Peyer's patch (tissue), 4 donors: ENCODE results near the gene DPEP2. TPM values are rescaled to one million over a fixed set of nuclear protein-coding genes. Genes with fewer than 3 reads are reported as not detected.
"Not testable (repeated sequence)": the region's sequence is repeated elsewhere in the genome, so short reads cannot be mapped to it uniquely, and the experiment has no call there.

Experiments
- DNase-seq, 3 donors: peaks; one replicate each; pipeline ENCODE4 v3.0.0-alpha.2; 2017 to 2019
- H3K27ac ChIP-seq, 4 donors: fragments of 200-600 bp; sonication (generic); one replicate each; pipeline ENCODE4 v1.5.1; 2016 to 2019
- H3K27me3 ChIP-seq, 2 donors: fragments of 200-600 bp; sonication (generic); one replicate each; pipeline ENCODE4 v1.5.1; 2019
- H3K36me3 ChIP-seq, 3 donors: fragments of 200-600 bp; sonication (generic); one replicate each; pipeline ENCODE4 v1.5.1; 2016 to 2019
- H3K4me1 ChIP-seq, 4 donors: fragments of 200-600 bp; sonication (generic); one replicate each; pipeline ENCODE4 v1.5.1; 2016 to 2019
- H3K4me3 ChIP-seq, 4 donors: fragments of 200-600 bp; sonication (generic); 1 replicate in 3 of 4; 2 replicates in 1 of 4; pipeline ENCODE4 v1.5.1; 2016 to 2019; ENCODE audit warnings: mild to moderate bottlenecking in 1 of 4
- H3K9me3 ChIP-seq, 4 donors: fragments of 200-600 bp; sonication (generic); one replicate each; pipeline ENCODE4 v1.5.1; 2016 to 2019; ENCODE audit warnings: mild to moderate bottlenecking in 1 of 4
- CTCF ChIP-seq, 6 experiments: fragments of 450-650 bp in 4 of 6; fragments of 200-600 bp in 2 of 6; sonication (generic) in 1 of 6; IDR thresholded peaks; one replicate each; pipeline ENCODE4 v1.5.1; 2017 to 2019; ENCODE audit warnings: antibody characterized with exemption in 6 of 6, mild to moderate bottlenecking in 3 of 6, moderate library complexity in 1 of 6
- POLR2A ChIP-seq, 2 donors: fragments of 450-650 bp; IDR thresholded peaks; one replicate each; pipeline ENCODE4 v1.5.1; 2017; ENCODE audit warnings: antibody characterized with exemption in 2 of 2, mild to moderate bottlenecking in 2 of 2, moderate library complexity in 2 of 2
- total RNA-seq, 4 donors: library from RNA; depleted of rRNA; stranded (reverse); fragments of >200 nt; gene quantifications; one replicate each; pipeline ENCODE4 v1.1.0, GENCODE V29; 2016

DPEP2 gene
- total RNA-seq, 4 donors from 2014 or later = 1.1 to 12.4 (median 6.6) TPM

DNA sequence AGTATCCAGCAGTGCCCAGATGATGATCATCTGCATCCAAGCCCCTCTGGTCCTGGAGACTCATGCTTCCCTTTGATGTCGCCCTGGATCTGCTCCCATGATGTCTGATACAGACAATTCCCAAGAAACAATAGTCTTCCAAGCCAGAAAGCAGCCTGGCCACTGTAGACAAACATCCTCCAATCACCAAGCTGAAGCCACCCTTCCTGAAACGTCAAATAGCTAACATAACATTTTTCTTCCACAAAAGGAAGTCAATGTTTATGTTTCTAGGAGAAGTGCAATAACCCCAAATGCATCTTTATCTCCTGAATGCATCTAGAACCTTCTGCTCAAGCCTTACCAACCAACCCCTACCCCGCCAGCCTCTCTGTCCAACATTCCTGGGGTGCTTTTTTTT, 1.2 kb upstream of the DPEP2 start:
- Histone ChIP-seq H3K36me3 (no peaks in the 10 kb centered on the region), H3K4me3 (peak overlapping the region in 1 of 4 donors; percentile 4), H3K4me1 (peaks cover 0 to 19% (median 5%) of the 10 kb centered on the region in 4 donors), H3K27ac (peak overlapping the region; percentile 70 to 84 (median 74)), H3K9me3 (no peaks in the 10 kb centered on the region), H3K27me3 (no peaks in the 10 kb centered on the region)
- no peak for TF ChIP-seq CTCF (IDR thresholded peaks at IDR 0.05)
- no peak for TF ChIP-seq POLR2A (IDR thresholded peaks at IDR 0.05)
- DNase-seq = peak in 1 of 3 donors; percentile 37

GRCh38 chr16:67999985-68000384, 701 bp upstream of the DPEP2 start:
- Histone ChIP-seq H3K9me3 (no peaks in the 10 kb centered on the region), H3K4me1 (peaks cover 0 to 19% (median 4%) of the 10 kb centered on the region in 4 donors), H3K27me3 (no peaks in the 10 kb centered on the region), H3K27ac (peak overlapping the region; percentile 70 to 84 (median 74)), H3K36me3 (no peaks in the 10 kb centered on the region), H3K4me3 (peak overlapping the region in 1 of 4 donors; percentile 47)
- no peak for DNase-seq
- TF ChIP-seq POLR2A (IDR thresholded peaks at IDR 0.05) (no peak), CTCF (IDR thresholded peaks at IDR 0.05) (no peak)

DNA sequence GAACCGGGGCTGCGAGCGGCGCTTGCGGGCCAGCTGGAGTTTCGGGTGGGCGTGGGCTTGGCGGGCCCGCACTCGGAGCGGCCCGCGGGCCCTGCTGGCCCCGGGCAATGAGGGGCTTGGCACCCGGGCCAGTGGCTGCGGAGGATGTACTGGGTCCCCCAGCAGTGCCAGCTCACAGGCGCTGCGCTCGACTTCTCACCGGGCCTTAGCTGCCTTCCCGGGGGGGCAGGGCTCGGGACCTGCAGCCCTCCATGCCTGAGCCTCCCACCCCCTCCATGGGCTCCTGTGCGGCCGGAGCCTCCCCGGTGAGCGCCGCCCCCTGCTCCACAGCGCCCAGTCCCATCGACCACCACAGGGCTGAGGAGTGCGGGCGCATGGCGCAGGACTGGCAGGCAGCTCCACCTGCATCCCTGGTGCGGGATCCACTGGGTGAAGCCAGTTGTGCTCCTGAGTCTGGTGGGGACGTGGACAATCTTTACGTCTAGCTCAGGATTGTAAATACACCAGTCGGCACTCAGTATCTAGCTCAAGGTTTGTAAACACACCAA, 979 bp downstream of the DPEP2 start:
- not testable (repeated sequence) for DNase-seq, H3K36me3 ChIP-seq, H3K9me3 ChIP-seq, H3K27me3 ChIP-seq
- Histone ChIP-seq H3K4me3 (peak overlapping the region in 3 of 4 donors; percentile 25 to 47 (median 32)), H3K27ac (peak overlapping the region; percentile 70 to 84 (median 74)), H3K4me1 (peaks cover 3 to 25% (median 7%) of the 10 kb centered on the region in 4 donors)

DNA sequence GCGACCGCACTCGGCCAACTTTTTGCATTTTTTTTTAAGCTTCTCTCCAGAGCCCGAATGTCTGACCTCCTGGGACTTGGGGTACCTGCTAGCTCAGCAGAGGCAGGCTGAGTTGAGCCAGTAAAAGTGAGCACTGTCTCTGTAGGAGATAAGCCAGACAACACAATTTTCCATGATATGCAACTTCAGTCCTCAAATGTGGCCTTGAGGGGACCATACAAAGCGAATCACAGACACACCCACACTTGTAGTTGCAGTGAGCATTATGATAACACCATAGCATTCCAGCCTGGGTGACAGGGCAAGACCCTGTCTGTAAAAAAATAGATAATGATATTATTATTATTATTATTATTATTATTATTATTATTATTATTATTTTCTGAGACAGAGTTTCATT, 2.6 kb downstream of the DPEP2 start:
- TF ChIP-seq CTCF (IDR thresholded peaks at IDR 0.05) (no peak), POLR2A (IDR thresholded peaks at IDR 0.05) (no peak)
- no peak for DNase-seq
- H3K4me1 ChIP-seq = peaks cover 3 to 30% (median 11%) of the 10 kb centered on the region in 4 donors
- no peaks in the 10 kb centered on the region for H3K9me3 ChIP-seq
- no peak overlapping the region for H3K27ac ChIP-seq
- H3K27me3 ChIP-seq = no peaks in the 10 kb centered on the region
- no peaks in the 10 kb centered on the region for H3K36me3 ChIP-seq
- no peak overlapping the region for H3K4me3 ChIP-seq

DNA sequence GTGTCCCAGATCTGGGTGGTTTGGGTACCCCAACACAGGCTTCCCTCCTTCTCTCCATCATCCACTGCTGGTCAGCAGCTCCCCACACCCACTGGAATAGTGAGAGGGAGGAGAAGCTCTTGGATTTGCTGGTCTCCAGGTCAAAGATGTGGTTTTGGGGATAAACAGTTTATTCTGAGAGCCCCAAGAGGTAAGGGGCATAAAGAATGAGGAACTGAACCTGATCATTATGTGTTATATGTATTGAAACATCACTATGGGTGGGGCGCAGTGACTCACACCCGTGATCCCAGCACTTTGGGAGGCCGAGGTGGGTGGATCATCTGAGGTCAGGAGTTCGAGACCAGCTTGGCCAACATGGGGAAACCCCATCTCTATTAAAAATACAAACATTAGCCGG, 3.9 kb downstream of the DPEP2 start:
- no peak for DNase-seq
- Histone ChIP-seq H3K4me3 (no peak overlapping the region), H3K27ac (peak overlapping the region in 2 of 4 donors; percentile 41 to 74), H3K4me1 (peaks cover 3 to 27% (median 11%) of the 10 kb centered on the region in 4 donors), H3K36me3 (no peaks in the 10 kb centered on the region), H3K27me3 (no peaks in the 10 kb centered on the region), H3K9me3 (no peaks in the 10 kb centered on the region)
- TF ChIP-seq CTCF (IDR thresholded peaks at IDR 0.05) (no peak), POLR2A (IDR thresholded peaks at IDR 0.05) (no peak)

GRCh38 chr16:67994040-67994408, 5.3 kb downstream of the DPEP2 start:
- H3K27me3 ChIP-seq, H3K9me3 ChIP-seq, DNase-seq, H3K36me3 ChIP-seq: not testable (repeated sequence)
- H3K27ac ChIP-seq = peak overlapping the region; percentile 36 to 81 (median 72)
- peaks cover 3 to 19% (median 11%) of the 10 kb centered on the region in 4 donors for H3K4me1 ChIP-seq
- H3K4me3 ChIP-seq = peak overlapping the region in 2 of 4 donors; percentile 13 to 45
